ENCODE measurements around the gene SUN2.

The SUN2 gene

DNA sequence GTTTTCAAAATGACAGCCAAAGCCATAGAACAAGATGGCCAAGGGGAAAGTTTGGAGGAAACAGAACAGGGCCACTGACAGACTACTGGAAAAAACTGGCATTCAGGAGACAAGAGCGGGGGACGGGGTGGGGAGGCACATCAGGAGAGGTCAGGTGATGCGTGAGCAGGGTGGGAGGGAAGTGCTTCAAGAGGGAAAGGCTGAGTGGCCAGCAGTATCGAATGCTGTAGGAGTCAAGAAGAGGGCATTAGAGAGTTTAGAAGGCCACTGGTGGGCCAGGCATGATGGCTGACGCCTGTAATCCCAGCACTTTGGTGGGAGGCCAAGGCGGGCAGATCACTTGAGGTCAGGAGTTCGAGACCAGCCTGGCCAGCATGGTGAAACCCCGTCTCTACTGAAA, 41.9 kb downstream of the SUN2 start:
- no peak overlapping the region for H3K4me3 ChIP-seq (replicated peaks; ENCODE audit: low read depth, low read length)
- TF ChIP-seq, protein P1, sequence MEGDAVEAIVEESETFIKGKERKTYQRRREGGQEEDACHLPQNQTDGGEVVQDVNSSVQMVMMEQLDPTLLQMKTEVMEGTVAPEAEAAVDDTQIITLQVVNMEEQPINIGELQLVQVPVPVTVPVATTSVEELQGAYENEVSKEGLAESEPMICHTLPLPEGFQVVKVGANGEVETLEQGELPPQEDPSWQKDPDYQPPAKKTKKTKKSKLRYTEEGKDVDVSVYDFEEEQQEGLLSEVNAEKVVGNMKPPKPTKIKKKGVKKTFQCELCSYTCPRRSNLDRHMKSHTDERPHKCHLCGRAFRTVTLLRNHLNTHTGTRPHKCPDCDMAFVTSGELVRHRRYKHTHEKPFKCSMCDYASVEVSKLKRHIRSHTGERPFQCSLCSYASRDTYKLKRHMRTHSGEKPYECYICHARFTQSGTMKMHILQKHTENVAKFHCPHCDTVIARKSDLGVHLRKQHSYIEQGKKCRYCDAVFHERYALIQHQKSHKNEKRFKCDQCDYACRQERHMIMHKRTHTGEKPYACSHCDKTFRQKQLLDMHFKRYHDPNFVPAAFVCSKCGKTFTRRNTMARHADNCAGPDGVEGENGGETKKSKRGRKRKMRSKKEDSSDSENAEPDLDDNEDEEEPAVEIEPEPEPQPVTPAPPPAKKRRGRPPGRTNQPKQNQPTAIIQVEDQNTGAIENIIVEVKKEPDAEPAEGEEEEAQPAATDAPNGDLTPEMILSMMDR (IDR thresholded peaks at IDR 0.05; ENCODE audit: low read depth, low read length, missing control alignments) = no peak
- no peak for DNase-seq (ENCODE audit: extremely low read depth, low read depth)

- no peak overlapping the region for H3K4me3 ChIP-seq (replicated peaks; ENCODE audit: low read depth, low read length)
- no peak for DNase-seq (ENCODE audit: extremely low read depth, low read depth)
- TF ChIP-seq, protein P1 (IDR thresholded peaks at IDR 0.05; ENCODE audit: low read depth, low read length, missing control alignments) = no peak
Observed at GRCh38 chr22:38712486-38713207, 43.2 kb downstream of the SUN2 start.

GRCh38 chr22:38710866-38711265, 44.9 kb downstream of the SUN2 start:
- no peak for DNase-seq (ENCODE audit: extremely low read depth, low read depth)
- TF ChIP-seq, protein P1 (IDR thresholded peaks at IDR 0.05; ENCODE audit: low read depth, low read length, missing control alignments) = no peak
- no peak overlapping the region for H3K4me3 ChIP-seq (replicated peaks; ENCODE audit: low read depth, low read length)

DNA sequence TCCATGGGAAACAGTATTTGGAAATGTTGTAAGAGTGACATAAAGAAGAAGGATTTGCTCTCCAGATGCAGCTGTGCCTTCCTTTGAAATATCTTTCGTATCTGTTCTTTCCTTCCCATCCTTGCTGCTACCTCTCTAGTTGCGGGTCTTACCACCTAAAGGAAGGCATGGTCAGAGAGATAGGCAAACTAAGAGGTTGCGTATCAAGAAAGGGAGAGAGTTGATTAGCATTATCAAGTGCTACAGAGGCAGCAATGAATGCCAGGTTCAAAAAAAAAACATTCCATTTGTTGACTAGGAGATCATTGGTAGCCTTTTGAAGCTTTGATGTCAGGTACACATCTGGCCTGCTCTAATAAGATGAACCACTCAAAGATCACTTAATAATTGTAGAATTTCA, 45.4 kb downstream of the SUN2 start:
- H3K4me3 ChIP-seq (replicated peaks; ENCODE audit: low read depth, low read length) = no peak overlapping the region
- DNase-seq (ENCODE audit: extremely low read depth, low read depth) = no peak
- TF ChIP-seq, protein P1 (IDR thresholded peaks at IDR 0.05; ENCODE audit: low read depth, low read length, missing control alignments) = no peak

- H3K4me3 ChIP-seq (replicated peaks; ENCODE audit: low read depth, low read length) = no peak overlapping the region
- no peak for DNase-seq (ENCODE audit: extremely low read depth, low read depth)
Observed at GRCh38 chr22:38709306-38709705, 46.5 kb downstream of the SUN2 start.

DNA sequence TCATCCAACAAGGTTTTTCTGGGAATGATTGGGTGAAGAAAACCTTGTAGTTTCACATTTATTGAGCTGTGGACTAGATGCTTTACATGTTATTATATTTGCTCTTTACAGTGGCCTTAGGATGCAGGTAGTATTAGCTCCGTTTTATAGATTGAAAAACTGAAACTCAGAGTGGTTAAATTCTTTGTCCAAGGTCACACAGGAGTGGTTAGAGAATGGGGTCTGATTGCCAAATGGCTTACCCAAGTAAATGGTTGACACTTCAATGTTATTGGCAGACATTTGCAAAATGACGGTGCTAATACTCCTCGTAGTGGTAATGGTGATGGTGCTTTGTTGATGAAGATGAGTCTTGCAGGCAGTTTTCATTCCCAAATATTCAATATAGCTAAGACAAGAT, 47.8 kb downstream of the SUN2 start:
- TF ChIP-seq, protein P1 (IDR thresholded peaks at IDR 0.05; ENCODE audit: low read depth, low read length, missing control alignments) = no peak
- peak overlapping the region; percentile 61; the same call in 1 of the 2 replicates for H3K4me3 ChIP-seq (replicated peaks; ENCODE audit: low read depth, low read length)
- DNase-seq (ENCODE audit: extremely low read depth, low read depth) = no peak

More at GRCh38 chr22:38709306-38709705, 46.5 kb downstream of the SUN2 start:
- TF ChIP-seq, protein P1 (IDR thresholded peaks at IDR 0.05; ENCODE audit: low read depth, low read length, missing control alignments) = no peak

DNA sequence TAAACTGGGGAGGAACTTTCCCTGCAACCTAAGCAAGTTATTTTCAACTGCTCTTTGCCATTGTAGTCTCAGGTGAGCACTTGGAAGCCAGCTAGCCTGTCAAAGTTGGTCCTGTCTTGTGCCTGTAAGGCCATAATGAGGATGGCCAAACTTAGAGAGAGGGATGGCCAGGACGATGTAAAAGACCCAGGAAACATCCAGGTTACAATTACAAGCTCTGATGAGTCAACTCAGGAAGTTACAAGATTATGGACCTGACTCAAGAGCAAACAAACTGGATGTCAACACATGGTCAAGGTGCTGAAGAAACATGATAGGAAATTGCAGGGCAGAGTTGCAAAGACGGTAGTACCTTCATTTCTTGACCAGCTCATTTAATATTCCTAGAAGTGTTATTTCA, 48.5 kb downstream of the SUN2 start:
- TF ChIP-seq, protein P1 (IDR thresholded peaks at IDR 0.05; ENCODE audit: low read depth, low read length, missing control alignments) = no peak
- peak overlapping the region; percentile 61 for H3K4me3 ChIP-seq (replicated peaks; ENCODE audit: low read depth, low read length)
- peak; percentile 25 for DNase-seq (ENCODE audit: extremely low read depth, low read depth)

All from HFF-Myc (cell line).